SU-DHL-6 (cell line): ENCODE results near the gene SPEN.
"Not testable (repeated sequence)": the region's sequence is repeated elsewhere in the genome, so short reads cannot be mapped to it uniquely, and the experiment has no call there.

Experiments
- H2AFZ ChIP-seq: fragments of 200-600 bp; sonication (generic); 2 replicates; pipeline ENCODE4 v1.6.1; 2014; ENCODE audit warnings: low read depth, mild to moderate bottlenecking, moderate library complexity, mixed read lengths, antibody characterized with exemption, low read length; ENCODE audit not compliant: severe bottlenecking
- H3F3A ChIP-seq: fragments of 200-600 bp; shearing (Covaris generic); 2 replicates; pipeline ENCODE4 v1.6.0; 2016; ENCODE audit warnings: antibody characterized with exemption, mild to moderate bottlenecking; ENCODE audit not compliant: insufficient read depth
- H3K27ac ChIP-seq: fragments of 200-600 bp; sonication (generic); 2 replicates; pipeline ENCODE4 v1.5.1; 2016; ENCODE audit warnings: low read depth, mild to moderate bottlenecking, low read length, moderate library complexity, mixed read lengths
- H3K27me3 ChIP-seq: fragments of 200-600 bp; sonication (generic), shearing (Covaris generic); 2 replicates; pipeline ENCODE4 v1.6.0; 2014; ENCODE audit warnings: mild to moderate bottlenecking, low read length
- H3K36me3 ChIP-seq: fragments of 200-600 bp; sonication (generic); 2 replicates; pipeline ENCODE4 v1.6.1; 2014; ENCODE audit warnings: mild to moderate bottlenecking, low read length, mixed read lengths
- H3K4me2 ChIP-seq: fragments of 300-600, 200-600 bp; shearing (Covaris generic), sonication (generic); 2 replicates; pipeline ENCODE4 v1.6.0; 2014; ENCODE audit warnings: low read length, low read depth, mild to moderate bottlenecking; ENCODE audit not compliant: poor library complexity, severe bottlenecking
- H3K4me3 ChIP-seq: fragments of 200-600 bp; sonication (generic); 2 replicates; pipeline ENCODE4 v1.5.1; 2014; ENCODE audit warnings: antibody characterized with exemption, low read length, mild to moderate bottlenecking, mixed read lengths; ENCODE audit not compliant: insufficient read depth, poor library complexity, severe bottlenecking
- H3K79me2 ChIP-seq: fragments of 200-600 bp; sonication (generic); 2 replicates; pipeline ENCODE4 v1.6.1; 2014; ENCODE audit warnings: mild to moderate bottlenecking, low read length, moderate library complexity; ENCODE audit not compliant: insufficient read depth
- H3K9ac ChIP-seq: fragments of 200-600 bp; sonication (generic); 2 replicates; pipeline ENCODE4 v1.7.0; 2014; ENCODE audit warnings: mild to moderate bottlenecking, low read length
- H3K9me2 ChIP-seq: fragments of 200-600 bp; sonication (generic); replicated peaks from 2 replicates; pipeline ENCODE4 v1.6.1; 2014; ENCODE audit warnings: low read length; ENCODE audit not compliant: insufficient read depth
- H3K9me3 ChIP-seq: fragments of 200-600 bp; sonication (generic); 2 replicates; pipeline ENCODE4 v1.6.1; 2014; ENCODE audit warnings: low read length, mixed read lengths; ENCODE audit not compliant: insufficient read depth
- H4K20me1 ChIP-seq: fragments of 200-600 bp; sonication (generic); 2 replicates; pipeline ENCODE4 v1.6.1; 2014; ENCODE audit warnings: low read depth, mild to moderate bottlenecking, antibody characterized with exemption, low read length, moderate library complexity, mixed read lengths
- CTCF ChIP-seq: fragments of 200-600 bp; sonication (generic); IDR thresholded peaks from one replicate; pipeline ENCODE4 v1.5.1; 2017; ENCODE audit warnings: antibody characterized with exemption, mild to moderate bottlenecking, low read length, moderate library complexity; ENCODE audit not compliant: insufficient read depth, poor library complexity, severe bottlenecking
- EZH2phosphoT487 ChIP-seq: fragments of 200-600 bp; sonication (generic), shearing (Covaris generic); conservative IDR thresholded peaks from 2 replicates; pipeline ENCODE4 v1.6.1; 2018; ENCODE audit warnings: mild to moderate bottlenecking, antibody characterized with exemption, low read length, moderate library complexity, mixed read lengths

The SPEN gene

GRCh38 chr1:15804060-15804459 is 43.4 kb upstream of the SPEN start:
- TF ChIP-seq CTCF (no peak), EZH2phosphoT487 (no peak)
- Histone ChIP-seq H2AFZ (no peak overlapping the region), H3K9me2 (no peaks in the 10 kb centered on the region), H4K20me1 (no peaks in the 10 kb centered on the region), H3K9ac (no peak overlapping the region), H3K4me2 (no peak overlapping the region), H3K4me3 (no peak overlapping the region), H3F3A (no peaks in the 10 kb centered on the region), H3K36me3 (no peaks in the 10 kb centered on the region), H3K79me2 (no peaks in the 10 kb centered on the region), H3K27ac (no peak overlapping the region), H3K27me3 (no peaks in the 10 kb centered on the region), H3K9me3 (no peaks in the 10 kb centered on the region)

- H3K27me3 ChIP-seq = no peaks in the 10 kb centered on the region
- no peak for TF ChIP-seq EZH2phosphoT487
- no peak for TF ChIP-seq CTCF
- no peak overlapping the region for H3K4me2 ChIP-seq
- no peak overlapping the region for H2AFZ ChIP-seq
- H3K4me3 ChIP-seq = no peak overlapping the region
- no peaks in the 10 kb centered on the region for H3K9me3 ChIP-seq
- no peak overlapping the region for H3K27ac ChIP-seq
- H3K9ac ChIP-seq = no peak overlapping the region
- H3F3A ChIP-seq = no peaks in the 10 kb centered on the region
- H3K36me3 ChIP-seq = no peaks in the 10 kb centered on the region
- no peaks in the 10 kb centered on the region for H3K79me2 ChIP-seq
- no peaks in the 10 kb centered on the region for H3K9me2 ChIP-seq
- H4K20me1 ChIP-seq = no peaks in the 10 kb centered on the region
Measured at GRCh38 chr1:15807121-15807520, 40.4 kb upstream of the SPEN start.

- not testable (repeated sequence) for H3K9ac ChIP-seq, H3K27ac ChIP-seq, H3K27me3 ChIP-seq, H3F3A ChIP-seq, H3K4me3 ChIP-seq, H3K36me3 ChIP-seq, H4K20me1 ChIP-seq, H3K4me2 ChIP-seq, H3K9me3 ChIP-seq, H2AFZ ChIP-seq, H3K79me2 ChIP-seq, H3K9me2 ChIP-seq
Measured at GRCh38 chr1:15807549-15807948, 40.0 kb upstream of the SPEN start, which contains the start of gene UQCRHL. TSS of gene UQCRHL (minus strand) at chr1:15807649. CDS start at chr1:15807649, 0 bp downstream.

- no peak for TF ChIP-seq CTCF
- no peak for TF ChIP-seq EZH2phosphoT487
- no peaks in the 10 kb centered on the region for H3K9me2 ChIP-seq
- no peaks in the 10 kb centered on the region for H3F3A ChIP-seq
- no peak overlapping the region for H3K4me2 ChIP-seq
- no peaks in the 10 kb centered on the region for H3K27me3 ChIP-seq
- H3K27ac ChIP-seq = no peak overlapping the region
- H3K36me3 ChIP-seq = no peaks in the 10 kb centered on the region
- H4K20me1 ChIP-seq = no peaks in the 10 kb centered on the region
- no peak overlapping the region for H3K9ac ChIP-seq
- H3K79me2 ChIP-seq = no peaks in the 10 kb centered on the region
- no peak overlapping the region for H3K4me3 ChIP-seq
- H2AFZ ChIP-seq = no peak overlapping the region
- no peaks in the 10 kb centered on the region for H3K9me3 ChIP-seq
Measured at GRCh38 chr1:15808955-15809354, 38.6 kb upstream of the SPEN start.
